ENCODE measurements around the gene SPNS3. TPM values are rescaled to one million over a fixed set of nuclear protein-coding genes. Genes with fewer than 3 reads are reported as not detected.

Gene SPNS3
- total and polyA plus RNA-seq, 10 of the 15 experiments (the other 5 are each of a cell fraction or from before 2014, with no cell fraction given) = 0.16 to 2.6 (median 0.97) TPM

DNA sequence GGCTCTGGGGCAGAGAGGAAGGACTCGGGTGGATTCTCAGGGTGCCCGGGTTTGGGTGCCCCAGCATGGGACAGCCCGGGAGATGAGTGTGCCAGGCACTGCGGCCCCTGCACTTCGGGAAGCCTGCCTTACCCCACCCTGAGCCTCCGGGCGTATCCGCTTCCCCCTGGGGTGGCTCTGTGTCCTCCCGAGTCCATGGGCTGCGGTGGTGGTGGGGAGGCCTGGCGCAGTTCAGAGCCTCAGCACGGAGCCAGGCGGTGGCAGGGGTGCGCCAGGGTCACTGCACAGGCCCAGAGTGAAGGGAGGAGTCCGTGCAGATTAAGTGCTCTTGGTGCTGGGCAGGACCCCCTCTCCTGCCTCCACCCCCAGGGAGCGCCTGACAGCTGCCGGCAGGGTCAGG is 100.8 kb downstream of the SPNS3 start:
- no peak for ATAC-seq
- no peak for TF ChIP-seq MTA2 (IDR thresholded peaks at IDR 0.05; ENCODE audit: low read depth)
- no peak for TF ChIP-seq MYC (IDR thresholded peaks at IDR 0.05; ENCODE audit: insufficient read depth, insufficient read length, insufficient replicate concordance, low read length, severe bottlenecking)
- no peak for TF ChIP-seq JUNB (IDR thresholded peaks at IDR 0.05)
- TF ChIP-seq, protein P1, sequence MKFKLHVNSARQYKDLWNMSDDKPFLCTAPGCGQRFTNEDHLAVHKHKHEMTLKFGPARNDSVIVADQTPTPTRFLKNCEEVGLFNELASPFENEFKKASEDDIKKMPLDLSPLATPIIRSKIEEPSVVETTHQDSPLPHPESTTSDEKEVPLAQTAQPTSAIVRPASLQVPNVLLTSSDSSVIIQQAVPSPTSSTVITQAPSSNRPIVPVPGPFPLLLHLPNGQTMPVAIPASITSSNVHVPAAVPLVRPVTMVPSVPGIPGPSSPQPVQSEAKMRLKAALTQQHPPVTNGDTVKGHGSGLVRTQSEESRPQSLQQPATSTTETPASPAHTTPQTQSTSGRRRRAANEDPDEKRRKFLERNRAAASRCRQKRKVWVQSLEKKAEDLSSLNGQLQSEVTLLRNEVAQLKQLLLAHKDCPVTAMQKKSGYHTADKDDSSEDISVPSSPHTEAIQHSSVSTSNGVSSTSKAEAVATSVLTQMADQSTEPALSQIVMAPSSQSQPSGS (IDR thresholded peaks at IDR 0.05; ENCODE audit: low read length) = no peak
- TF ChIP-seq MYB (IDR thresholded peaks at IDR 0.05; ENCODE audit: borderline replicate concordance, low read depth, low read length) = no peak
- no peak for TF ChIP-seq HDAC6 (IDR thresholded peaks at IDR 0.05; ENCODE audit: unreplicated experiment)
- no peak for TF ChIP-seq MEF2A (IDR thresholded peaks at IDR 0.05; ENCODE audit: insufficient read depth, low read depth, low read length)
- no peak for TF ChIP-seq CHD2 (IDR thresholded peaks at IDR 0.05; ENCODE audit: borderline replicate concordance, low read depth, low read length)
- no peaks in the 10 kb centered on the region for H3K4me1 ChIP-seq (ENCODE audit: control insufficient read depth, insufficient read depth, low read length)
- no peak overlapping the region for H2AFZ ChIP-seq (ENCODE audit: control insufficient read depth, low read depth, low read length)
- H4K20me1 ChIP-seq (ENCODE audit: control insufficient read depth, insufficient read depth) = no peaks in the 10 kb centered on the region
- no peak for DNase-seq (ENCODE audit: low read depth, low spot score)
- BruUV-seq (replicated peaks) = no TSS peak
- ChIA-PET CTCF (no interaction called here), RAD21 (ENCODE audit: unreplicated experiment) (no interaction called here), SMC1A (ENCODE audit: uncharacterized antibody, unreplicated experiment) (no interaction called here), POLR2A (no interaction called here)
- FAIRE-seq = no peak
- H3K4me2 ChIP-seq (ENCODE audit: control insufficient read depth, insufficient read depth) = no peak overlapping the region
- in situ Hi-C loops (cut with MboI) (no loop called here), intact Hi-C loops (cut with micrococcal nuclease; ENCODE audit: unreplicated experiment) (no loop called here)
- H3K27ac ChIP-seq (ENCODE audit: control insufficient read depth, insufficient read depth) = no peak overlapping the region
- no peak overlapping the region for H3K4me3 ChIP-seq
- 48% methylated on average over 11 of the region's 17 CpGs for WGBS (ENCODE audit: insufficient coverage, insufficient replicate concordance, low lambda C conversion rate, missing lambda C conversion rate)
- no peaks in the 10 kb centered on the region for H3K27me3 ChIP-seq (replicated peaks in 1 of 2; ENCODE audit: control insufficient read depth in 2 of 2, insufficient read depth in 2 of 2, low read length in 1 of 2)
- H3K9me3 ChIP-seq (replicated peaks; ENCODE audit: control insufficient read depth, insufficient read depth, low read length) = no peaks in the 10 kb centered on the region
- H3K79me2 ChIP-seq (ENCODE audit: control insufficient read depth, insufficient read depth, low read length) = no peaks in the 10 kb centered on the region
- peaks cover 0 to 7% of the 10 kb centered on the region in 2 experiments; a peak in 2 of 4 replicates for H3K36me3 ChIP-seq (ENCODE audit: control insufficient read depth in 2 of 2, insufficient read depth in 2 of 2, low read length in 1 of 2)
- H3K9ac ChIP-seq (ENCODE audit: control insufficient read depth, insufficient read depth, low read length) = no peak overlapping the region
